ENCODE measurements around the gene TUBGCP6. TPM values are rescaled to one million over a fixed set of nuclear protein-coding genes. Genes with fewer than 3 reads are reported as not detected.

The TUBGCP6 gene
- total and polyA plus RNA-seq, 2 donors from 2014 or later, result 19.2 to 52.0 TPM

DNA sequence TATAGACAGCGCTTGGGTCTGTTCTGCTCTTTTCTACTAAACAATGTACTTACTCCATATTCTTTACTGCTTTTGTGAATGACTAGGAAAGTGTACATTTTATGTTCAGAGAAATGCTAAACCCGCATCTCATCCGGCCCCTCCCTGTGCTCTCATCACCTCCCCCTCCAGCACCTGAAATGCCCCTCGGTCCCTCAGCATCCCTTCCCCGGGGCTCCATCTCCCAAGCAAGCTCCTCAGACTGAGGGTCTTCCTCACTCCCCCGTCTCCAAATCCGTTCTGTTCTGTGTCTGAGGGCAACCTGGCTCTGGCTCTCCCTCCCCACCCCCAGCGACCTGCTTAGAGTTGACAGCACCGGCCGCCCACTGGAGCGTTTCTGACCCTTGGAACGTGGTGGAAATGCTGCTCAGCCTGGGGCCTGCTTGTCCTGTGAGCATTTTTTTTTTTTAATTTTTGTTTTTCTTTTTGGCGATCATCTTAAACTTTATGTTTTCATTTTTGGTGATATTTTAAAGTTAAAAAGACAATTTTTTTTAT is 42.6 kb downstream of the TUBGCP6 start:
- peaks cover 0 to 24% (median 19%) of the 10 kb centered on the region in 3 donors for H3K4me1 ChIP-seq (ENCODE audit: control insufficient read depth in 2 of 3, insufficient read depth in 2 of 3, low read depth in 1 of 3, low read length in 3 of 3)
- peak overlapping the region in 2 of 3 donors; percentile 48 to 61 for H3K9ac ChIP-seq (ENCODE audit: low read length in 3 of 3)
- H3K27ac ChIP-seq (ENCODE audit: low read depth in 2 of 2, low read length in 2 of 2), result peak overlapping the region in 1 of 2 donors; percentile 23
- peak overlapping the region; percentile 26 to 69 (median 53) for H3K4me3 ChIP-seq (ENCODE audit: low read length in 3 of 3)
- H3K9me3 ChIP-seq (ENCODE audit: control insufficient read depth in 2 of 3, insufficient read depth in 1 of 3, low read length in 3 of 3), result no peaks in the 10 kb centered on the region
- TF ChIP-seq, protein P1, sequence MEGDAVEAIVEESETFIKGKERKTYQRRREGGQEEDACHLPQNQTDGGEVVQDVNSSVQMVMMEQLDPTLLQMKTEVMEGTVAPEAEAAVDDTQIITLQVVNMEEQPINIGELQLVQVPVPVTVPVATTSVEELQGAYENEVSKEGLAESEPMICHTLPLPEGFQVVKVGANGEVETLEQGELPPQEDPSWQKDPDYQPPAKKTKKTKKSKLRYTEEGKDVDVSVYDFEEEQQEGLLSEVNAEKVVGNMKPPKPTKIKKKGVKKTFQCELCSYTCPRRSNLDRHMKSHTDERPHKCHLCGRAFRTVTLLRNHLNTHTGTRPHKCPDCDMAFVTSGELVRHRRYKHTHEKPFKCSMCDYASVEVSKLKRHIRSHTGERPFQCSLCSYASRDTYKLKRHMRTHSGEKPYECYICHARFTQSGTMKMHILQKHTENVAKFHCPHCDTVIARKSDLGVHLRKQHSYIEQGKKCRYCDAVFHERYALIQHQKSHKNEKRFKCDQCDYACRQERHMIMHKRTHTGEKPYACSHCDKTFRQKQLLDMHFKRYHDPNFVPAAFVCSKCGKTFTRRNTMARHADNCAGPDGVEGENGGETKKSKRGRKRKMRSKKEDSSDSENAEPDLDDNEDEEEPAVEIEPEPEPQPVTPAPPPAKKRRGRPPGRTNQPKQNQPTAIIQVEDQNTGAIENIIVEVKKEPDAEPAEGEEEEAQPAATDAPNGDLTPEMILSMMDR (IDR thresholded peaks at IDR 0.05; ENCODE audit: borderline replicate concordance, extremely low read depth, insufficient read depth), result no peak
- FAIRE-seq (no peak), DNase-seq (peak in 2 of 5 donors; percentile 71)
- H3K36me3 ChIP-seq (ENCODE audit: control insufficient read depth in 2 of 3, insufficient read depth in 3 of 3, low read length in 3 of 3), result peaks cover 0 to 5% (median under 1%) of the 10 kb centered on the region in 3 donors
- H3K27me3 ChIP-seq (ENCODE audit: control insufficient read depth, insufficient read depth, low read length), result no peaks in the 10 kb centered on the region
- intact Hi-C loops (cut with DNase I), result no loop called here

DNA sequence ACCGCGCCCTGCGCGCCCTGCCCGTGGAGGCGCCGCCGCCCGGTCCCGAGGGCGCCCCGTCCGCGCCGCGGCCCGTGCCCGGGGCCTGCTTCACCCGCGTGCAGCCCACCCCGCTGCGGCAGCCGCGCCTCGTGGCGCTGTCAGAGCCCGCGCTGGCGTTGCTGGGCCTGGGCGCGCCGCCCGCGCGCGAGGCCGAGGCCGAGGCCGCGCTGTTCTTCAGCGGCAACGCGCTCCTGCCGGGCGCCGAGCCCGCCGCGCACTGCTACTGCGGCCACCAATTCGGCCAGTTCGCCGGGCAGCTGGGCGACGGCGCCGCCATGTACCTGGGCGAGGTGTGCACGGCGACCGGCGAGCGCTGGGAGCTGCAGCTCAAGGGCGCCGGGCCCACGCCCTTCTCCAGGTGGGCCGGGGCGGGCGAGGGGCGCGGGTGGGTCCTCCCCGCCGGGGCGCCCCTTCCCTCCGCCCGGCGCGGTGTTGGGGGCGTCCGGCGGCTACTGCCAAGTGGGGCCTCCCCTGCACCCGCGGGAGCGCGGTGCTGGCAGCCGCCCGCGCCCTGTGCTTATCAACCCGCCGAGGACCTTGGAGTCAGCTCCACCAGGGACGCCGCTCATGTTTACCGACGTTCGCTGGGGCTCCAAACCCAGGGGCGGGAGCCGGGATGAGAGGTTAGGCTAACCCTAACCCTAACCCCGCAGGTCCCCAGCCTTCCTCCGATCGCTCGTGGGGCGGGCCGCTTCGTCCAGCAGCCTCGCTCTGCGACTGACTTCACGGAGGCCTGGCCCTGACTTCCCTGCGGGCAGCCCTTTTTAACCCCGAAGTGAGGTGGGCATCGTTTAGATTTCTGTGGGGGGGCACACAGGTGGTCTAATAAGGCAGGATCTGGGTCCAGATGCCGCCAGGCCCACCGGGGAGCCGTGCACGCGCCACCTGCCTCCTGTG is 43.4 kb downstream of the TUBGCP6 start:
- Histone ChIP-seq H3K4me1 (ENCODE audit: control insufficient read depth in 2 of 3, insufficient read depth in 2 of 3, low read depth in 1 of 3, low read length in 3 of 3) (peaks cover 0 to 24% (median 19%) of the 10 kb centered on the region in 3 donors), H3K9me3 (ENCODE audit: control insufficient read depth in 2 of 3, insufficient read depth in 1 of 3, low read length in 3 of 3) (no peaks in the 10 kb centered on the region), H3K36me3 (ENCODE audit: control insufficient read depth in 2 of 3, insufficient read depth in 3 of 3, low read length in 3 of 3) (peaks cover 0 to 5% (median 0%) of the 10 kb centered on the region in 3 donors), H3K27ac (ENCODE audit: low read depth in 2 of 2, low read length in 2 of 2) (no peak overlapping the region), H3K4me3 (ENCODE audit: low read length in 3 of 3) (peak overlapping the region; percentile 16 to 69 (median 53)), H3K9ac (ENCODE audit: low read length in 3 of 3) (peak overlapping the region in 2 of 3 donors; percentile 48 to 61), H3K27me3 (ENCODE audit: control insufficient read depth, insufficient read depth, low read length) (no peaks in the 10 kb centered on the region)
- DNase-seq, result peak in 1 of 5 donors; percentile 59
- FAIRE-seq, result no peak
- intact Hi-C loops (cut with DNase I), result no loop called here
- TF ChIP-seq, protein P1 (IDR thresholded peaks at IDR 0.05; ENCODE audit: borderline replicate concordance, extremely low read depth, insufficient read depth), result no peak

DNA sequence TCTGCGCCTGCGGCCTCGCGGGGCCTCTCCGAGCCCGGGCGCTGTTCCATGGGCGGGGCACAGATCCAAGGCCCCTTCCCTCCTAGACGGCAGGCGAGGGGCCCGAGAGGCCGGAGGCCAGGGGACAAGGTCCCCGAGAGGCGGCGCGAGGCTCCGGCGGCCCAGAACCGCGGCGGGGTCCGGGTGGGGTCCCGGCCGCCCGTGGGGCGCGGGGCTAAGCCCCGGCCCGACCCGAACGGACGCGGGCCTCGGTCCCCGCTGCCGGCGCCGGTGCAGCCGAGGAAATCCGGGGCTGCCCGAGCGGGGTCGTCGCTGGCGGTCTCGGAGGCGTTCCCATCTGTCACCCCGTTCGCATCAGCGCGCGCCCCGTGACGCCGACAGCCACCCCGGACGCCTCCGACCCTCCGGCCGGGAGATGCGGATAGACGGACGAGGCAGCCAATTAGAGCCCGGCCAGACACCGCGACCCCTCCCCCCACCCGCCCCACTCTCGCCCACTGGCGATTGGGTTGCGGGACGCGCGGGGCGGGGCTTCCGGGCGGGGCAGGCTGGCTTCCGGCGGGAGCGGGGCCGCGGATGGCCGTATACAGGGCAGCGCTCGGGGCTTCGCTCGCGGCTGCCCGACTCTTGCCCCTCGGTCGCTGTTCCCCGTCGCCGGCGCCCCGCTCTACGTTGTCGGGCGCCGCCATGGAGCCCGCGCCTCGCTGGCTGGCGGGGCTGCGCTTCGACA is 44.2 kb downstream of the TUBGCP6 start, which contains the start of gene SELENOO:
TSS of gene SELENOO (plus strand) at position 551 of the 730 bp plus-strand sequence. CDS start at position 577, 26 bp downstream.
- FAIRE-seq, result no peak

More for the DNA sequence above, 44.2 kb downstream of the TUBGCP6 start, which contains the start of gene SELENOO:
- intact Hi-C loops (cut with DNase I), result no loop called here
- Histone ChIP-seq H3K27ac (ENCODE audit: low read depth in 2 of 2, low read length in 2 of 2) (peak within 1 kb of the TSS in 1 of 2 donors; percentile 11), H3K4me1 (ENCODE audit: control insufficient read depth in 2 of 3, insufficient read depth in 2 of 3, low read depth in 1 of 3, low read length in 3 of 3) (peaks cover 0 to 24% (median 11%) of the 10 kb centered on the region in 3 donors), H3K4me3 (ENCODE audit: low read length in 3 of 3) (peak within 1 kb of the TSS; percentile 44 to 69 (median 53)), H3K27me3 (ENCODE audit: control insufficient read depth, insufficient read depth, low read length) (no peaks in the 10 kb centered on the region), H3K36me3 (ENCODE audit: control insufficient read depth in 2 of 3, insufficient read depth in 3 of 3, low read length in 3 of 3) (peaks cover 0 to 5% (median 0%) of the 10 kb centered on the region in 3 donors), H3K9me3 (ENCODE audit: control insufficient read depth in 2 of 3, insufficient read depth in 1 of 3, low read length in 3 of 3) (no peaks in the 10 kb centered on the region), H3K9ac (ENCODE audit: low read length in 3 of 3) (peak within 1 kb of the TSS in 2 of 3 donors; percentile 48 to 61)
- TF ChIP-seq, protein P1 (IDR thresholded peaks at IDR 0.05; ENCODE audit: borderline replicate concordance, extremely low read depth, insufficient read depth), result no peak
- DNase-seq, result peak; percentile 94 to 97 (median 97)
